ENCODE results near the gene DIAPH2.

GRCh38 chrX:96833333-96833732 is 148.7 kb downstream of the DIAPH2 start:
- TF ChIP-seq POLR2A (IDR thresholded peaks at IDR 0.05) (no peak), POLR2AphosphoS5 (IDR thresholded peaks at IDR 0.05) (no peak), EP300 (IDR thresholded peaks at IDR 0.05; ENCODE audit: low read depth) (no peak)
- TF ChIP-seq, protein P1, sequence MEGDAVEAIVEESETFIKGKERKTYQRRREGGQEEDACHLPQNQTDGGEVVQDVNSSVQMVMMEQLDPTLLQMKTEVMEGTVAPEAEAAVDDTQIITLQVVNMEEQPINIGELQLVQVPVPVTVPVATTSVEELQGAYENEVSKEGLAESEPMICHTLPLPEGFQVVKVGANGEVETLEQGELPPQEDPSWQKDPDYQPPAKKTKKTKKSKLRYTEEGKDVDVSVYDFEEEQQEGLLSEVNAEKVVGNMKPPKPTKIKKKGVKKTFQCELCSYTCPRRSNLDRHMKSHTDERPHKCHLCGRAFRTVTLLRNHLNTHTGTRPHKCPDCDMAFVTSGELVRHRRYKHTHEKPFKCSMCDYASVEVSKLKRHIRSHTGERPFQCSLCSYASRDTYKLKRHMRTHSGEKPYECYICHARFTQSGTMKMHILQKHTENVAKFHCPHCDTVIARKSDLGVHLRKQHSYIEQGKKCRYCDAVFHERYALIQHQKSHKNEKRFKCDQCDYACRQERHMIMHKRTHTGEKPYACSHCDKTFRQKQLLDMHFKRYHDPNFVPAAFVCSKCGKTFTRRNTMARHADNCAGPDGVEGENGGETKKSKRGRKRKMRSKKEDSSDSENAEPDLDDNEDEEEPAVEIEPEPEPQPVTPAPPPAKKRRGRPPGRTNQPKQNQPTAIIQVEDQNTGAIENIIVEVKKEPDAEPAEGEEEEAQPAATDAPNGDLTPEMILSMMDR (IDR thresholded peaks at IDR 0.05), result no peak
